Inferior parietal cortex (tissue), 1 donor: ENCODE data around the gene PIEZO1.
"Not testable (repeated sequence)": the region's sequence is repeated elsewhere in the genome, so short reads cannot be mapped to it uniquely, and the experiment has no call there.

ENCODE experiments used
- DNase-seq: peaks from one replicate; pipeline ENCODE4 v3.0.0-alpha.2; 2016; ENCODE audit errors: extremely low spot score

Gene PIEZO1

GRCh38 chr16:88785106-88785924, at the start of gene PIEZO1:
PIEZO1 (minus strand) TSS chr16:88785220; CDS start chr16:88784964, 256 bp downstream.
- peak; percentile 77 for DNase-seq

- DNase-seq = no peak
These were observed 49.6 kb upstream of the PIEZO1 start for GRCh38 chr16:88834670-88835069.

- no peak for DNase-seq
These were observed 48.1 kb upstream of the PIEZO1 start for GRCh38 chr16:88833086-88833485.

- DNase-seq = no peak
These were observed 46.8 kb upstream of the PIEZO1 start for GRCh38 chr16:88831838-88832237.

- no peak for DNase-seq
These were observed 45.8 kb upstream of the PIEZO1 start for GRCh38 chr16:88830783-88831182.

GRCh38 chr16:88830258-88830657, 45.2 kb upstream of the PIEZO1 start:
- DNase-seq = no peak

- no peak for DNase-seq
These were observed 43.7 kb upstream of the PIEZO1 start for GRCh38 chr16:88828711-88829110.

GRCh38 chr16:88827727-88828126, 42.7 kb upstream of the PIEZO1 start:
- DNase-seq = no peak

GRCh38 chr16:88826070-88826840, 41.2 kb upstream of the PIEZO1 start:
- no peak for DNase-seq

GRCh38 chr16:88825146-88825545, 40.1 kb upstream of the PIEZO1 start:
- DNase-seq = no peak

GRCh38 chr16:88824256-88825077, 39.4 kb upstream of the PIEZO1 start:
- no peak for DNase-seq

GRCh38 chr16:88823646-88824045, 38.6 kb upstream of the PIEZO1 start:
- DNase-seq = not testable (repeated sequence)

GRCh38 chr16:88822281-88823040, 37.4 kb upstream of the PIEZO1 start:
- DNase-seq = no peak

- DNase-seq = no peak
These were observed 36.3 kb upstream of the PIEZO1 start for GRCh38 chr16:88821168-88821850.

- no peak for DNase-seq
These were observed 35.5 kb upstream of the PIEZO1 start for GRCh38 chr16:88820385-88821025.

GRCh38 chr16:88819126-88819525, 34.1 kb upstream of the PIEZO1 start:
- no peak for DNase-seq

GRCh38 chr16:88818575-88818874, 33.5 kb upstream of the PIEZO1 start:
- no peak for DNase-seq

- DNase-seq = no peak
These were observed 33.0 kb upstream of the PIEZO1 start for GRCh38 chr16:88817785-88818574.

GRCh38 chr16:88816736-88817535, 31.9 kb upstream of the PIEZO1 start:
- DNase-seq = no peak
